Neural cell (in vitro differentiated cells): Measurements from ENCODE around the gene CT45A8. TPM values are rescaled to one million over a fixed set of nuclear protein-coding genes. Genes with fewer than 3 reads are reported as not detected.
"Not testable (repeated sequence)": the region's sequence is repeated elsewhere in the genome, so short reads cannot be mapped to it uniquely, and the experiment has no call there.

ENCODE experiments used
- H2AFZ ChIP-seq: fragments of 200-600, 300-800 bp; sonication (generic), shearing (Covaris generic); 2 replicates; pipeline ENCODE4 v1.6.0; 2014; ENCODE audit warnings: low read depth, mild to moderate bottlenecking, antibody characterized with exemption, low read length, moderate library complexity
- H3F3A ChIP-seq: fragments of 200-600 bp; shearing (Covaris generic); 2 replicates; pipeline ENCODE4 v1.6.1; 2016; ENCODE audit warnings: mild to moderate bottlenecking, moderate library complexity, mixed read lengths, antibody characterized with exemption, low read length; ENCODE audit not compliant: insufficient read depth, poor library complexity, severe bottlenecking
- H3K27ac ChIP-seq: fragments of 200-600, 300-800 bp; sonication (generic), shearing (Covaris generic); 2 replicates; pipeline ENCODE4 v1.5.1; 2014; ENCODE audit warnings: mild to moderate bottlenecking, low read length, moderate library complexity
- H3K27me3 ChIP-seq: fragments of 300-800, 200-600 bp; sonication (generic), shearing (Covaris generic); 2 replicates; pipeline ENCODE4 v1.6.0; 2014; ENCODE audit warnings: mild to moderate bottlenecking, low read depth, low read length, moderate library complexity; ENCODE audit not compliant: insufficient read depth
- H3K36me3 ChIP-seq: fragments of 300-800, 200-600 bp; sonication (generic), shearing (Covaris generic); 2 replicates; pipeline ENCODE4 v1.5.1; 2014; ENCODE audit warnings: mild to moderate bottlenecking, antibody characterized with exemption, low read length, moderate library complexity; ENCODE audit not compliant: insufficient read depth
- H3K4me2 ChIP-seq: fragments of 300-800, 200-600 bp; sonication (generic), shearing (Covaris generic); 2 replicates; pipeline ENCODE4 v1.6.0; 2014; ENCODE audit warnings: mild to moderate bottlenecking, low read length
- H3K4me3 ChIP-seq: fragments of 300-800, 200-600 bp; sonication (generic), shearing (Covaris generic); 2 replicates; pipeline ENCODE4 v1.5.1; 2014; ENCODE audit warnings: mild to moderate bottlenecking, low read length, moderate library complexity
- H3K79me2 ChIP-seq: fragments of 200-600 bp; shearing (Covaris generic); replicated peaks from 2 replicates; pipeline ENCODE4 v1.6.0; 2014; ENCODE audit warnings: mild to moderate bottlenecking, low read length, moderate library complexity; ENCODE audit not compliant: insufficient read depth
- H3K9ac ChIP-seq: fragments of 300-800, 200-600 bp; sonication (generic), shearing (Covaris generic); 2 replicates; pipeline ENCODE4 v1.6.1; 2016; ENCODE audit warnings: mild to moderate bottlenecking, low read length, mixed read lengths
- H3K9me2 ChIP-seq: fragments of 200-600 bp; shearing (Covaris generic); 2 replicates; pipeline ENCODE4 v1.6.1; 2016; ENCODE audit warnings: mild to moderate bottlenecking, low read length, mixed read lengths; ENCODE audit not compliant: insufficient read depth
- H3K9me3 ChIP-seq: fragments of 200-600, 300-800 bp; sonication (generic), shearing (Covaris generic); 2 replicates; pipeline ENCODE4 v1.6.1; 2016; ENCODE audit warnings: mild to moderate bottlenecking, mixed run types, low read length, moderate library complexity, mixed read lengths
- H4K20me1 ChIP-seq: fragments of 200-600 bp; shearing (Covaris generic); 2 replicates; pipeline ENCODE4 v1.6.1; 2016; ENCODE audit warnings: mild to moderate bottlenecking, mixed run types; ENCODE audit not compliant: insufficient read depth
- polyA plus RNA-seq: library from polyadenylated mRNA; depleted of rRNA; stranded (reverse); fragments of >200 nt; gene quantifications from 2 replicates; pipeline ENCODE4 v1.2.3, GENCODE V29; 2014

Gene CT45A8
- polyA plus RNA-seq, 1 donor from 2014 or later = not detected

DNA sequence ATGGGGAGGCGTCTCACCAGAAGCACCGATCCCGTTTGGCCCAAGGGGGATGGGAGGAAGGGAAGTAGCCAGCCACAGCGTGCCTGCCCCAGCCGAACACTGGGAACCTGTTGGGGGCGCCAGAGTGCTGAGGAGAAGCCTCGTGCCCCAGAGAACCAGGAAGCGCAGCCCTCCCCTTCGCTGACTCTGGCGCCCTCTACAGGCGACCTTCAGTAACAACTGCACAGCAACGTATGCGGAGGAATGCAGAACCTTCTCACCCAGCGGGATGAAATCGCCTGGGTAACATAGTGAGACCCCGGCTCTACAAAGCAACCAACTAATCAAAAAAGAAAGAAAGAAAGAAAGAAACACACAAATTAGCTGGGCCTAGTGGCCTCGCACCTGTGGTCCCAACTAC lies 17.2 kb downstream of the CT45A8 start, which contains the start of gene CT45A7:
Gene CT45A7 (minus strand): TSS at position 101 of the 400 bp plus-strand sequence. CDS start 3,747 bp downstream, outside the sequence.
- H3K36me3 ChIP-seq, H3K4me3 ChIP-seq, H3K79me2 ChIP-seq, H4K20me1 ChIP-seq, H3K27me3 ChIP-seq, H3K9ac ChIP-seq, H2AFZ ChIP-seq, H3K4me2 ChIP-seq, H3F3A ChIP-seq, H3K9me3 ChIP-seq, H3K27ac ChIP-seq, H3K9me2 ChIP-seq: not testable (repeated sequence)

DNA sequence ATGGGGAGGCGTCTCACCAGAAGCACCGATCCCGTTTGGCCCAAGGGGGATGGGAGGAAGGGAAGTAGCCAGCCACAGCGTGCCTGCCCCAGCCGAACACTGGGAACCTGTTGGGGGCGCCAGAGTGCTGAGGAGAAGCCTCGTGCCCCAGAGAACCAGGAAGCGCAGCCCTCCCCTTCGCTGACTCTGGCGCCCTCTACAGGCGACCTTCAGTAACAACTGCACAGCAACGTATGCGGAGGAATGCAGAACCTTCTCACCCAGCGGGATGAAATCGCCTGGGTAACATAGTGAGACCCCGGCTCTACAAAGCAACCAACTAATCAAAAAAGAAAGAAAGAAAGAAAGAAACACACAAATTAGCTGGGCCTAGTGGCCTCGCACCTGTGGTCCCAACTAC lies 34.4 kb downstream of the CT45A8 start, which contains the start of gene CT45A2:
Gene CT45A2 (minus strand): TSS at position 101 of the 400 bp plus-strand sequence. CDS start 3,747 bp downstream, outside the sequence.
- H3K4me2 ChIP-seq, H3K4me3 ChIP-seq, H3K9me2 ChIP-seq, H3K27ac ChIP-seq, H3K79me2 ChIP-seq, H3K27me3 ChIP-seq, H3K9me3 ChIP-seq, H3F3A ChIP-seq, H3K36me3 ChIP-seq, H4K20me1 ChIP-seq, H2AFZ ChIP-seq, H3K9ac ChIP-seq: not testable (repeated sequence)

DNA sequence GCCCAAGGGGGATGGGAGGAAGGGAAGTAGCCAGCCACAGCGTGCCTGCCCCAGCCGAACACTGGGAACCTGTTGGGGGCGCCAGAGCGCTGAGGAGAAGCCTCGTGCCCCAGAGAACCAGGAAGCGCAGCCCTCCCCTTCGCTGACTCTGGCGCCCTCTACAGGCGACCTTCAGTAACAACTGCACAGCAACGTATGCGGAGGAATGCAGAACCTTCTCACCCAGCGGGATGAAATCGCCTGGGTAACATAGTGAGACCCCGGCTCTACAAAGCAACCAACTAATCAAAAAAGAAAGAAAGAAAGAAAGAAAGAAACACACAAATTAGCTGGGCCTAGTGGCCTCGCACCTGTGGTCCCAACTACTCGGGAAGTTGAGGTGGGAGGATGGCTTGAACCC lies 51.7 kb downstream of the CT45A8 start, which contains the start of gene CT45A6:
Gene CT45A6 (minus strand): TSS at position 101 of the 400 bp plus-strand sequence. CDS start 3,794 bp downstream, outside the sequence.
- H2AFZ ChIP-seq, H3K79me2 ChIP-seq, H3K9me2 ChIP-seq, H3K4me3 ChIP-seq, H3K27me3 ChIP-seq, H3K9ac ChIP-seq, H3K36me3 ChIP-seq, H4K20me1 ChIP-seq, H3F3A ChIP-seq, H3K4me2 ChIP-seq, H3K27ac ChIP-seq, H3K9me3 ChIP-seq: not testable (repeated sequence)

Other genes with a start within 250 kb of the CT45A8 start
- not detected in 2 replicates for gene CT45A1, start 140.9 kb downstream of the CT45A8 start, polyA plus RNA-seq
- not detected in 2 replicates for gene CT45A3, start 86.3 kb downstream of the CT45A8 start, polyA plus RNA-seq
- not detected in 2 replicates for gene CT45A5, start 69.0 kb downstream of the CT45A8 start, polyA plus RNA-seq
- not detected in 2 replicates for gene CT45A6, start 51.8 kb downstream of the CT45A8 start, polyA plus RNA-seq
- not detected in 2 replicates for gene CT45A2, start 34.5 kb downstream of the CT45A8 start, polyA plus RNA-seq
- not detected in 2 replicates for gene CT45A7, start 17.3 kb downstream of the CT45A8 start, polyA plus RNA-seq
- gene CT45A9, start 17.3 kb upstream of the CT45A8 start, polyA plus RNA-seq = not detected in 2 replicates
- not detected in 2 replicates for gene CT45A10, start 38.9 kb upstream of the CT45A8 start, polyA plus RNA-seq
- not detected in 2 replicates for gene SAGE1, start 39.2 kb upstream of the CT45A8 start, polyA plus RNA-seq
- 16.5 and 17.5 TPM in 2 replicates for gene MMGT1, start 119.5 kb upstream of the CT45A8 start, polyA plus RNA-seq
- gene SLC9A6, start 130.9 kb upstream of the CT45A8 start, polyA plus RNA-seq = 98.5 and 103 TPM in 2 replicates